Uterus (tissue), 4 donors: ENCODE data around the gene RNF123. TPM values are rescaled to one million over a fixed set of nuclear protein-coding genes. Genes with fewer than 3 reads are reported as not detected.
A peak's percentile ranks its signal among the peaks of the same experiment; 100 is the strongest.

Experiments
- DNase-seq, 2 donors: peaks; one replicate each; pipeline ENCODE4 v3.0.0-alpha.2; 2019 to 2020
- H3K27ac ChIP-seq, 2 donors: fragments of 200-600 bp; sonication (generic); 1 replicate in 1 of 2; 2 replicates in 1 of 2; pipeline ENCODE4 v1.5.1; 2016 to 2018
- H3K27me3 ChIP-seq, 2 donors: fragments of 200-600 bp; sonication (generic); one replicate each; pipeline ENCODE4 v1.5.1; 2018 to 2019; ENCODE audit warnings: control low read depth in 1 of 2
- H3K36me3 ChIP-seq, 2 donors: fragments of 200-600 bp; sonication (generic); one replicate each; pipeline ENCODE4 v1.5.1; 2019; ENCODE audit warnings: control low read depth in 1 of 2
- H3K4me1 ChIP-seq, 2 donors: fragments of 200-600 bp; sonication (generic); one replicate each; pipeline ENCODE4 v1.5.1; 2018 to 2019; ENCODE audit warnings: control low read depth in 1 of 2
- H3K4me3 ChIP-seq, 2 donors: fragments of 200-600 bp; sonication (generic); 1 replicate in 1 of 2; 2 replicates in 1 of 2; pipeline ENCODE4 v1.5.1; 2018 to 2019; ENCODE audit warnings: mild to moderate bottlenecking in 1 of 2
- H3K9me3 ChIP-seq, 2 donors: fragments of 200-600 bp; sonication (generic); one replicate each; pipeline ENCODE4 v1.5.1; 2019; ENCODE audit warnings: control low read depth in 1 of 2
- POLR2A ChIP-seq, 2 donors: fragments of 450-650 bp; IDR thresholded peaks; one replicate each; pipeline ENCODE4 v1.6.1; 2016; ENCODE audit warnings: antibody characterized with exemption in 2 of 2, mild to moderate bottlenecking in 1 of 2, moderate library complexity in 1 of 2
- intact Hi-C: fragments of 100-400 bp; cut with DNase I; formaldehyde crosslinking; loops from one replicate; pipeline ENCODE4 v1.15.1; 2023; ENCODE audit warnings: low total_unique reads
- total RNA-seq, 4 donors: library from RNA; depleted of rRNA in 3 of 4; stranded (reverse); fragments of >200 nt in 3 of 4; gene quantifications; one replicate each; pipeline versions ENCODE4 v1.1.0 to v1.2.4, GENCODE V29; 2014 to 2023
- TF ChIP-seq, protein P1 (sequence below), 4 experiments: fragments of 200-600 bp in 2 of 4; fragments of 450-650 bp in 2 of 4; sonication (generic) in 2 of 4; IDR thresholded peaks; one replicate each; pipeline ENCODE4 v1.5.1; 2016 to 2019; ENCODE audit warnings: antibody characterized with exemption in 4 of 4, mild to moderate bottlenecking in 2 of 4, moderate library complexity in 1 of 4
- donor health status: DM: yes; HTN: yes; CAD: no.

RNF123 gene
- 10 to 100 TPM; 10.9 to 47.3 (median 25.3) TPM for total RNA-seq

GRCh38 chr3:49689046-49689907, at the start of gene RNF123, which contains the start of gene MST1:
TSS of gene RNF123 (plus strand) at chr3:49689557. CDS start at chr3:49691166, 1,609 bp downstream.
TSS of gene MST1 (minus strand) at chr3:49689474. CDS start at chr3:49688691, 783 bp downstream.
- intact Hi-C loops: no loop called here
- Histone ChIP-seq H3K36me3 (no peaks in the 10 kb centered on the region), H3K27me3 (no peaks in the 10 kb centered on the region), H3K27ac (peak within 1 kb of the TSS; percentile 40 to 86), H3K9me3 (no peaks in the 10 kb centered on the region), H3K4me1 (peaks cover 0 to 12% of the 10 kb centered on the region in 2 donors), H3K4me3 (peak within 1 kb of the TSS; percentile 79 to 84)
- peak; percentile 85 to 91 for DNase-seq
- TF ChIP-seq, protein P1, sequence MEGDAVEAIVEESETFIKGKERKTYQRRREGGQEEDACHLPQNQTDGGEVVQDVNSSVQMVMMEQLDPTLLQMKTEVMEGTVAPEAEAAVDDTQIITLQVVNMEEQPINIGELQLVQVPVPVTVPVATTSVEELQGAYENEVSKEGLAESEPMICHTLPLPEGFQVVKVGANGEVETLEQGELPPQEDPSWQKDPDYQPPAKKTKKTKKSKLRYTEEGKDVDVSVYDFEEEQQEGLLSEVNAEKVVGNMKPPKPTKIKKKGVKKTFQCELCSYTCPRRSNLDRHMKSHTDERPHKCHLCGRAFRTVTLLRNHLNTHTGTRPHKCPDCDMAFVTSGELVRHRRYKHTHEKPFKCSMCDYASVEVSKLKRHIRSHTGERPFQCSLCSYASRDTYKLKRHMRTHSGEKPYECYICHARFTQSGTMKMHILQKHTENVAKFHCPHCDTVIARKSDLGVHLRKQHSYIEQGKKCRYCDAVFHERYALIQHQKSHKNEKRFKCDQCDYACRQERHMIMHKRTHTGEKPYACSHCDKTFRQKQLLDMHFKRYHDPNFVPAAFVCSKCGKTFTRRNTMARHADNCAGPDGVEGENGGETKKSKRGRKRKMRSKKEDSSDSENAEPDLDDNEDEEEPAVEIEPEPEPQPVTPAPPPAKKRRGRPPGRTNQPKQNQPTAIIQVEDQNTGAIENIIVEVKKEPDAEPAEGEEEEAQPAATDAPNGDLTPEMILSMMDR (IDR thresholded peaks at IDR 0.05): peak; percentile 27 to 53 (median 44)
- peak in 1 of 2 donors; percentile 56 for TF ChIP-seq POLR2A (IDR thresholded peaks at IDR 0.05)

DNA sequence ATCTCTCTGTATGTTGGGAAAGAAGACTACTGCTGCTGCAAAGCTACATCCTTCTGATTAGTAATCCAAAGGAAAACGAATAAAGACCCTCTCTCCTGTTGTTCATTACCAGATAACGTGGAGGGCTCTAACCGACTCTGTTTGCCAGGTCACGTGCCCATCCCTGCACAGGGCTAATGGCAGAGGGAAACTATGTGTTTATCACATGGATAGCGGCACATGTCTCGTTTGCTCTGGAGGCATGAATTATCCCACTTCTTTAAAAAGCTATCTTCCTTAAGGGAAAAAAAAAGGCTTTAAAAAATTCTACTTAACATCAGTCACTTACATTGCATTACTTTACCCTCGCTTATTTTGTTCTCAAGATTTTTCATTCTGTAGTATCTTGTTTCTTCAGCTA, 48.1 kb upstream of the RNF123 start:
- Histone ChIP-seq H3K4me1 (no peaks in the 10 kb centered on the region), H3K27me3 (no peaks in the 10 kb centered on the region), H3K36me3 (no peaks in the 10 kb centered on the region), H3K27ac (no peak overlapping the region), H3K4me3 (no peak overlapping the region), H3K9me3 (no peaks in the 10 kb centered on the region)
- no peak for DNase-seq
- intact Hi-C loops: no loop called here
- no peak for TF ChIP-seq POLR2A (IDR thresholded peaks at IDR 0.05)
- TF ChIP-seq, protein P1 (IDR thresholded peaks at IDR 0.05): no peak

DNA sequence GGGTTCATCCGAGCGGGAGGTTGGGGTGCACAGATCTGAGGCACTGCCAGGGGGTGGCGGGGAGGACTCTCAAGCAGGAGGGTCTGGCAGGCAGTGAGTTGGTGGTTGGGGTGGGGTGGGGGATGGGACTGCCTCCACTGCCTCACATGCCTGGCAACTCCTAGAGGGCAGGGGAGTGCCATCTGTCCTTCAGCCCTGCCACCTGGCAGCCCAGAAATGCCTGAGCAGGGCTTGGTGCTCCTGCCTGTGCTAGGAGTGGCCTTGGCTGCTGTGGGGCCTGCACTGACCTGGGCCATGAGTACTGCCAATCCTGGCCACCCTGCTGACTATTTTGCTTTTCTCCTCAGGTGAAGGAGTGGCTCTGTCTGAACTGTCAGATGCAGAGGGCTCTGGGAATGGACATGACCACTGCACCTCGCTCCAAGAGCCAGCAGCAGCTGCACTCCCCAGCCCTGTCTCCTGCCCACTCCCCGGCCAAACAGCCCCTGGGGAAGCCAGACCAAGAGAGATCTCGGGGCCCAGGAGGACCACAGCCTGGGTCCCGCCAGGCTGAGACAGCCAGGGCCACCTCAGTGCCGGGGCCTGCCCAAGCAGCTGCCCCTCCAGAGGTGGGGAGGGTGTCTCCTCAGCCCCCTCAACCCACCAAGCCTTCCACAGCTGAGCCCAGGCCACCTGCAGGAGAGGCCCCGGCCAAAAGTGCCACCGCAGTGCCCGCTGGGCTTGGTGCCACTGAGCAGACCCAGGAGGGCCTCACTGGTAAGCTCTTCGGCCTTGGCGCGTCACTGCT, 47.2 kb upstream of the RNF123 start:
- Histone ChIP-seq H3K27me3 (no peaks in the 10 kb centered on the region), H3K9me3 (no peaks in the 10 kb centered on the region), H3K4me1 (no peaks in the 10 kb centered on the region), H3K36me3 (no peaks in the 10 kb centered on the region), H3K4me3 (no peak overlapping the region), H3K27ac (no peak overlapping the region)
- intact Hi-C loops: no loop called here
- TF ChIP-seq POLR2A (IDR thresholded peaks at IDR 0.05): no peak
- TF ChIP-seq, protein P1 (IDR thresholded peaks at IDR 0.05): no peak
- DNase-seq: no peak

- no peaks in the 10 kb centered on the region for H3K36me3 ChIP-seq
- TF ChIP-seq, protein P1 (IDR thresholded peaks at IDR 0.05): no peak
- intact Hi-C loops: no loop called here
- no peaks in the 10 kb centered on the region for H3K9me3 ChIP-seq
- no peaks in the 10 kb centered on the region for H3K27me3 ChIP-seq
- no peak overlapping the region for H3K4me3 ChIP-seq
- no peaks in the 10 kb centered on the region for H3K4me1 ChIP-seq
- no peak for DNase-seq
- H3K27ac ChIP-seq: no peak overlapping the region
These were observed 46.6 kb upstream of the RNF123 start for GRCh38 chr3:49642708-49643145.
